ENCODE data around the gene CHCHD6.

CHCHD6 gene

GRCh38 chr3:126897943-126898342 is 193.9 kb downstream of the CHCHD6 start:
- DNase-seq = no peak

GRCh38 chr3:126900859-126901540 is 197.0 kb downstream of the CHCHD6 start:
- no peak for DNase-seq

- DNase-seq = no peak
Measured at GRCh38 chr3:126901631-126902030, 197.6 kb downstream of the CHCHD6 start.

GRCh38 chr3:126903521-126903920 is 199.5 kb downstream of the CHCHD6 start:
- DNase-seq = no peak

GRCh38 chr3:126907557-126907956 is 203.5 kb downstream of the CHCHD6 start:
- no peak for DNase-seq

- DNase-seq = no peak
Measured at GRCh38 chr3:126908752-126909275, 204.8 kb downstream of the CHCHD6 start.

- no peak for DNase-seq
Measured at GRCh38 chr3:126910231-126910630, 206.2 kb downstream of the CHCHD6 start.

- peak; percentile 95 for DNase-seq
Measured at GRCh38 chr3:126911162-126912026, 207.4 kb downstream of the CHCHD6 start.

- no peak for DNase-seq
Measured at GRCh38 chr3:126912027-126912422, 208.0 kb downstream of the CHCHD6 start.

- DNase-seq = no peak
Measured at GRCh38 chr3:126912491-126913195, 208.6 kb downstream of the CHCHD6 start.

GRCh38 chr3:126913524-126913923 is 209.5 kb downstream of the CHCHD6 start:
- DNase-seq = no peak

GRCh38 chr3:126914226-126914625 is 210.2 kb downstream of the CHCHD6 start:
- no peak for DNase-seq

GRCh38 chr3:126915015-126915414 is 211.0 kb downstream of the CHCHD6 start:
- no peak for DNase-seq

GRCh38 chr3:126916546-126916945 is 212.5 kb downstream of the CHCHD6 start:
- DNase-seq = no peak

GRCh38 chr3:126917232-126917804 is 213.3 kb downstream of the CHCHD6 start:
- no peak for DNase-seq

GRCh38 chr3:126918355-126918821 is 214.3 kb downstream of the CHCHD6 start:
- DNase-seq = no peak

GRCh38 chr3:126921085-126921824 is 217.2 kb downstream of the CHCHD6 start:
- DNase-seq = no peak

- no peak for DNase-seq
Measured at GRCh38 chr3:126922466-126922865, 218.4 kb downstream of the CHCHD6 start.

- DNase-seq = no peak
Measured at GRCh38 chr3:126923423-126923822, 219.4 kb downstream of the CHCHD6 start.

- no peak for DNase-seq
Measured at GRCh38 chr3:126923895-126924294, 219.9 kb downstream of the CHCHD6 start.

GRCh38 chr3:126924458-126924857 is 220.4 kb downstream of the CHCHD6 start:
- DNase-seq = no peak

All from fibroblast of skin of back (primary cell).